Stimulated activated naive CD4-positive, alpha-beta T cell (primary cell): Measurements from ENCODE around the gene PLEKHO1.
"Not testable (repeated sequence)": the region's sequence is repeated elsewhere in the genome, so short reads cannot be mapped to it uniquely, and the experiment has no call there.

Experiments used
- DNase-seq, 6 experiments: peaks; one replicate each; lab custom pipeline; 2025; lab: John Stamatoyannopoulos, UW

Gene PLEKHO1

GRCh38 chr1:150173141-150173585 is 23.4 kb downstream of the PLEKHO1 start:
- no peak for DNase-seq

GRCh38 chr1:150176593-150176992 is 26.9 kb downstream of the PLEKHO1 start:
- DNase-seq: no peak

- DNase-seq: no peak
Observed at GRCh38 chr1:150178548-150178947, 28.8 kb downstream of the PLEKHO1 start.

- no peak for DNase-seq
Observed at GRCh38 chr1:150179867-150180266, 30.2 kb downstream of the PLEKHO1 start.

GRCh38 chr1:150180474-150180873 is 30.8 kb downstream of the PLEKHO1 start:
- DNase-seq: no peak

- DNase-seq: no peak
Observed at GRCh38 chr1:150182247-150182646, 32.5 kb downstream of the PLEKHO1 start.

GRCh38 chr1:150183061-150183460 is 33.3 kb downstream of the PLEKHO1 start:
- DNase-seq: no peak

- no peak for DNase-seq
Observed at GRCh38 chr1:150185481-150185880, 35.8 kb downstream of the PLEKHO1 start.

- DNase-seq: not testable (repeated sequence)
Observed at GRCh38 chr1:150186438-150186788, 36.7 kb downstream of the PLEKHO1 start.

GRCh38 chr1:150186789-150187559 is 37.3 kb downstream of the PLEKHO1 start:
- DNase-seq: peak in 4 of 6 experiments; percentile 14 to 83 (median 64)

- DNase-seq: no peak
Observed at GRCh38 chr1:150187560-150187931, 37.8 kb downstream of the PLEKHO1 start.

GRCh38 chr1:150192012-150192411 is 42.3 kb downstream of the PLEKHO1 start:
- DNase-seq: no peak

- DNase-seq: no peak
Observed at GRCh38 chr1:150194381-150195031, 44.8 kb downstream of the PLEKHO1 start.

GRCh38 chr1:150196417-150196816 is 46.7 kb downstream of the PLEKHO1 start:
- DNase-seq: no peak

GRCh38 chr1:150207281-150207971 is 57.7 kb downstream of the PLEKHO1 start:
- no peak for DNase-seq

- DNase-seq: not testable (repeated sequence)
Observed at GRCh38 chr1:150208460-150208859, 58.7 kb downstream of the PLEKHO1 start.
